CD1c-positive myeloid dendritic cell (primary cell): Measurements from ENCODE around the gene KRT3.
A peak's percentile ranks its signal among the peaks of the same experiment; 100 is the strongest.
"Not testable (repeated sequence)": the region's sequence is repeated elsewhere in the genome, so short reads cannot be mapped to it uniquely, and the experiment has no call there.

ENCODE experiments used
- DNase-seq: peaks from one replicate; pipeline ENCODE4 v3.0.0-alpha.2; 2016; ENCODE audit errors: extremely low spot score

Gene KRT3

DNA sequence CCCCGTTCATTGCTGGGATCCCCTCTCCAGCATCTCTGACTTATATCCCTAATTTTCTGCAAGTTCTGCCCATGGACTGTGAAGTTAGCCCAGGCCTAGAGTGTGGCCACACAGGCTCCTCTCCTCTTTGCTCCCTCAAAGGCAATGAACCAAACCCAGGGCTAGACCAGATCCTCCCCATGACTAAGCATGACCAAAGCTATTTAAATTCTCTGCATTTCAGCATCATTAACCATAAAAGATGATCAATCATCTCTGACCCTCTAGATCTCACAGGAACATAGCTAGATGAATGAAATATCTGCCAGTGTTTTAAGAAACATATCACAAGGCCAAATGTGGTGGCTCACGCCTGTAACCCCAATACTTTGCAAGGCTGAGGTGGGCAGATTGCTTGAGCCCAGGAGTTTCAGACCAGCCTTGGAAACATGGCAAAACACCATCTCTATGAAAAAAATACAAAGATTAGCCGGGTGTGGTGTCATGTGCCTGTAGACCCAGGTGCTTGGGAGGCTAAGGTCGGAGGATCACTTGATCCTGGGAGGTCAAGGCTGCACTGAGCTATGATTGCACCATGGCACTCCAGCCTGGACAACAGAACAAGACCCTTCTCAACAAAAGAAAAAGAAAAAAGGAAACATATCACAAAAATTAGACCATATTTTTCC is 2.2 kb upstream of the KRT3 start:
- no peak for DNase-seq

DNA sequence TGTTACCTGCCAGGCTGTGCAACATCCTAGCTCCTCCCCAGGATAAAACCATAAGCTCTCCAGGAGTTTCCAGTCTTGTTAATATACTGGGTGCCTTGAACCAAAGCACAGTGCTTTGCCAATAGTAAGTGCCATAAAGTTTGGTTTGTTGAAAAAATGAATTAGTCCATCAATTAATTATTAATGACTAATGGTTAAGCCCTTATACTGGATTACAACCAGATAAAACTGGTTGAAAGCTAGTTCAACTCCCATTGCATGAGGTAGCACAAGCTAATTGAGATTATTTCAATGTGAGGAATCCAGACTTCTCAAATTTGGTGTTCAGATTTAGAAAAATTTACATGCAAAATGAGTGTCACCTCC is 1.6 kb upstream of the KRT3 start:
- no peak for DNase-seq

DNA sequence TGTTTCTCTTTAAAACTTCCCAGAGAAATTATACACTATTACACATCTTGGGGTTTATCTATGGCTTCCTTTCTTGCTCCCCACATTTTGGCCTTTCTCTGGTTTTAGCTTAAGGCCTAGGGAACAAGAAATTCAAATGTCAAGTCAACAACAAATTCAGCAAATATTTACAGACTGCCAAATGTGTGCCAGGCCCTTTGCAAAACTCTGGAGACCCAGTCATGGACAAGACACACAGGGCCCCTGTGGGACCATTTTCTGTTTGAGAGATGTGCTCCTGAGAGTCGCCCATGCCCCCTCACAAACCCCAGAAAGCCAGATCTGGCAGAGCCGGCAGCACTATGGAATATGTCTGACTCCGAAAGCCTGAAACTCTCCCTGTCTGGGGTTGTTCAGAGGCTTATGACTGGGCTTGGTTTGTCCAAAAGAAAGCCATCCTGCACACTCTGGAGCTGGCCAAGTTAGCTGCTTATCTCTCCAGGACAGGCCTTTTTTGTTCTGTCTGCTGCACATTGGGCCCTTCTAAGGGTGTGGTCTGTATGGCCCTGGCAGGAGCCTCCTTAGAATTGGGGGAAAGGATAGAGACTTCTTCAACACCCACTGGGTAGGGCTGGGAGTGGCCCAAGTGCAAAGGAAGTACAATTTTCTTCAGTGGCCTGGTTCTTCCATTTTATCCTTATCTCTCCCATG is 1.1 kb upstream of the KRT3 start:
- DNase-seq = no peak

DNA sequence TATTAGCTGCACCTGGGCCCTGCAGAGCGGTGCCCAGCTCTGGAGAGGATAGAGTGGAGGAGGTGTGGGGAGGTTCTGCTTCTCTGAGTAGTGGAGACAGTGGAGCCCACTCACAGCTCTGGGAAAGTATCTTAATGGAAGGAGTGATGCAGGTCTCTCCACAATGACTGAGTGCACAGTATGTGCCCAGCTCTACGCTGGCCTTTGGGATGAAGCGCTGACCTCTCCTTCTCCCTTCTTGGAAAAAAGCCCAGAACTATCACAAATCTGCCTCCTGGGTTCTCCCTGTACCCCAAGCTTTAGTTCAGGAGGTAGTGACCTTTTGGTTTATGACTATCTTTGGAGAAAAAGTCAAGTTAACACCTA is 495 bp upstream of the KRT3 start:
- DNase-seq = no peak

- DNase-seq = not testable (repeated sequence)
Measured at GRCh38 chr12:52795332-52795674, 614 bp downstream of the KRT3 start.

- DNase-seq = peak; percentile 35
Measured at GRCh38 chr12:52794479-52795331, 1.2 kb downstream of the KRT3 start.

DNA sequence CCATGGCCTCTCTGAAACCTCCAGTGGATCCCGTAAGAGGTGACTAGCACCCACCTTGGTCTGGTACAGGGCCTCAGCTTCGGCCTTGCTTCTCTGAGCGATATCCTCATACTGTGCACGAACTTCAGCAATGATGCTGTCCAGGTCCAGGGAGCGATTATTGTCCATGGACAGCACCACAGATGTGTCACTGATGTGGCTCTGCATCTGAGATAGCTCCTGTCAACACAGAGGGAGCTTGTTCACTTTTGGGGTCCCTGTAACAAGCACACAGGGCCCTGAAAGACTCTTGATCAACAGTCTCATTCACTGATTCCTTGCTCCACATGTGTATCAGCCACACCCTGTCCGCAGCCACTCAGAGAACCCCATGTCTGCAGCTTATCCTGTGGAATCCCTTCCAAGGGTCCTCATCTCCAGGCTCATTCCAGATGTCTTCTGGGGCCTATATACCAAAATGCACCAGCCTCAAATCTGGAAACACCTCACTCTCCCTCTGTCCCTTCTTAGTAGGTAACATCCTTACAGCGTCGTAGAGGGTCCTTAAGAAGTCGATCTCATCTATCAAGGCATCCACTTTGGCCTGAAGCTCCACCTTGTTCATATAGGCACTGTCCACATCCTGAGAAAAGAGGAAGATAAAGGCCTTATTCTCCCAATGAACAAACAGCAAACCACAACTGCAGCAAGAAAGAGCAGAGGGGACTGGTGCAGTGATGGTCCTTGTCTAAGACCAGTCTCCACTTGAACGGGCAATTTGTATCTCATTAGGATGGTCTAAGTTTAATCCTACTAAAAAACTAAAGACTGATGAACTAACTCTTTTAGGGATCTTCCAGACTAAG is 3.5 kb downstream of the KRT3 start:
- DNase-seq = no peak

GRCh38 chr12:52791271-52792184 is 4.4 kb downstream of the KRT3 start:
- no peak for DNase-seq

DNA sequence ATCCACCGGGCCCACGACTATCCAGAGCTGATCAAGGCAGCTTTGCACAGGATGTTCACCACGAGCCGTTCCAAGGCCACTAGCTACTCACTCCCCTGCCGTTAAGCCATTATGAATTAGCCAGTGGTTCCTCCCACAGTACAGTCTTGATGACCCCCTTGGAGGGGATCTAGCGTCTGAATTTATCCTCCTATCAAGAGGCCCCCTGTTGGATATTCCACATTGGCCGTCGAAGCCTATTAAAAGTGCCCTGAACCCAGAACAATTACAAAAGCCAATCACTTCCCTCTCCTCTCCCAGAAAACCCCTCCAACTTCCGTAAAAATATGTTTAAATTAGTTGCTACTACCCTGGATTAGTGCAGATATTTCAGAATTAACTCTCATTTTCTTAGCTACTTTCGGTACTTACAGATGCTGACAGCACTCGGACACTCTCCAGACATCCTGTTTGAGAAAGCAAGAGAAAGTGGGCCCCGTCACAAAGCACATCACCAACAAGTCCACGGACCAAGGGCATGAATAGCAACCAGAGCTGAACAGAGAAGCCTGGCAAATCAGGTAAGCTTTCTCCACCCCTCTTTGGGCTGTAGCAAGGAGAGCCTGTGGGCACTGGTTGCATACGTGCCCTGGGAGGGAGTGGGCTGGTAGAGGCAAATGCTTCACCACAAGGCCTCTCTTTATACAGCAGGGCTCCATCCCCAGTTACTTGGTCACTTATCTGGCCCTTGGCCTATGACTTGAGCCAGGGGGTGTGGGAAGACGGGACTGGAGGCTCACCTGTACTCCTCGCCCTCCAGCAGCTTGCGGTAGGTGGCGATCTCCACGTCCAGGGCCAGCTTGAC is 5.3 kb downstream of the KRT3 start:
- DNase-seq = no peak

- DNase-seq = no peak
Measured at GRCh38 chr12:52789637-52790426, 6.1 kb downstream of the KRT3 start.

DNA sequence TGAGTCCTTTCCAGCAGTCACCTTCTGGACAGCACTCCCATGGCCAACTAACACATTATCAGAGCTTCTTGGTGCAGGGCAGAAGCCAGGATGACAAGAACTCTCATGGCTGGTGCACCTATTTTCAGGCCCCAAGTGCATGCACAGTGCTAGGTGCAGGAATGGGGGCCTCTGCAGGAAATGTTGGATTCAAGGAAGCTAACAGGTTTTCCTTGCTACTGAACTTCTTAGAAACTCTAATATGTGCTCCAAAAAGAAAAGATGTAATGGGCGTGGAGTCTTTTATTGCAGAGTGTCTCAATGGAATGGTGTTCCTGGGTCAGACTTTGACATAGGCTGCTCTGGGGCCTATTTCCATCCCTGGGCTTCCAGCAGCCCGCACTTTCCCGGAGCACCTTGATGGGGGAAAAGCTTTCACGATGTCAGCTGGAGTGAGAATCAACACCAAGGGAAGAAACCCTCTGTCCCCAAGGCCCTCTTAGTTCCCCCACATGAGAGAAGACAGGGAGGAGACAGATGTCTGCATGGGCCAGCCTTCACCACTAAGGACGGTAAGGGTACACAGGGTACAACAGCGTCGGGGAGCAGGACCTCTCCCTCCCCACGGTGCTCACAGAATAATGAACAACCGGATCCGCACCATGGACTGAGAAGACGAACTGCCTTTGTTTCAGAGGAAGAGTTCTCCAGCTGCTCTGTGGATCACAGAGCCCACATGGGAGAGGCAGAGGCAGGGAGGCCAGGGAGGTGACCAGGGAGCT is 6.9 kb downstream of the KRT3 start:
- DNase-seq = no peak

DNA sequence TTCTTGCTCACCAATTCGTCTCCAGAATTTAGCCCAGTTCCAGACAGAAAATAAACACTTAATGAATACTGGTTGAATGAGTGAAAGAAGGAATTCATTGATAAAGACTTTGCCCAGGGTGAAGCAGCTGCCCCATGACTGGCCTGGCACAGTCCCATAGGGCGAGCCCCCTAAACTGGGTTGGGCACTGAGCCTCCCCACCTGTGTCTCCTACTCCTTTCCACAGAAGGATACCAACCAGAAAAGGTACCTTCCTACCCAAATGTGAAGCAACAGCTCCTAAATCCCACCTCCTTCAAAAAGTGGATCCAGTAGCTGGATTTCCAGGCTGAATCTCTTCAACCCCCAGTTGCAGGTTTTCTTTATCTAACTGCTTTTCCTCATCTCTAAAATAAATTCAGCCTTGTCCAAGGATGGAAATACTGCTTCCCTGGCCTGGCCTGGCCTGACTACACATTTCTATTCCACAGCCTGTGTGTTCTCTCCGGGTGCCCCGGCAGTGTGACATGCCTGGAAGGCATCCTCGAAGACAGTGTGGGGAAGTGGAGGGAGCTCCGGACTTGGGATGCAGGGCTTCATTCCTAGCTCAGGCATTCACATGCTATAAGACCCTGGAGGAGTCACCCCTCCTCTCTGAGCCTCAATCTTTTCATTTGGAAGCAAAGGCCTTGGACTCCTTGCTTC is 7.6 kb downstream of the KRT3 start:
- DNase-seq = no peak

- peak; percentile 18 for DNase-seq
Measured at GRCh38 chr12:52787324-52788191, 8.4 kb downstream of the KRT3 start.

DNA sequence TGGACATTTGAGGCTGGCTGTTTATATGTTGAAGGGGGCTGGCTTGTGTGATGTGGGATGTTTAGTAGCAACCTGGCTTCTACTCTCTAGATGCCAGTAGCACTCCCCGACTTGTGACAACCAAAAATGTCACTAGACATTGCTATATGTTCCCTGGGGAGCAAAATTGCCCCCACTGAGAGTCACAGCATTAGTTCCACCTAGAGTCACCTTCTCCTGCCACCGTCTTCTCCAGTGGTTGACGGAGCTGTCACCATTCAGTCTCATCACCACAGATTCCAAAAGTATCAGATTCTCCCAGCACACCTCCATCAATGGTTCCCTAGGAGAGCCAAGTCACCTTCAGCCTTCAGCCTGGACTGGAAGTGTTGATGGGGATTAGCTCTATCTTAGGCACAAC is 11.0 kb downstream of the KRT3 start:
- no peak for DNase-seq

DNA sequence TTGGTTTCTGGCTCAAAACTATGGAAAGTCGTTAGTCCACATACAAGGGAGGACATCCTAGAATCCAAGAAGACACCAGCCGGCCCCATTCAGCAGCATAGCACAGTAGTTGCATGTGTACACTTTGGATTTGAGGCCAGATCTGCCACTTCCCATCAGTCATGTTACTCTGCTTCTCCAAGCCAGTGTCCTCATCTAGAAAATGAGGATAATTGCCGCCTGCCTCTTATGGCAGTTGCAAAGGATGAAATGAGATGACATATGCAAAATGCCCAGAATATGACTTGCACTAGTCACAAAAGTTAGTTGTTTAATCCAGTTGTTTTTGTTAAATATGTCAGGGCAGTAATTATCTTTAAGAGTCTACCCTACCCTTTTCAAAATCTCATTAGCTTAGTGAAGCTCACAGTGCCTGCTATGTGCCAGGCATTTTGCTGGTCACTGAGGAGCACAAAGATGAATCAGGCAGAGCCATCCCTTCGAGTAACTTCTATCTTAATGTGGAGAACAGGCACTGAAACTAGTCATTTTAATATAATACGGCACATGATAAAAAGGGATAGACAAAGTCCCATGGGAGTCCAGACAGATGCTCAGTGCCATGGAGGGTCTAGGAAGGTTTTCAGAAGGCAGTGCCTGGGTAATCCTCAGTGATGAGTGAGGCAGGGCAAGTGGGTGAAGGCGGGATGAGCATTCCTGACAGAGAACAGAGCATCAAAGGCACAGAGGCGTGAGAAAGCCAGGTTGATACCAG is 12.2 kb downstream of the KRT3 start:
- no peak for DNase-seq

DNA sequence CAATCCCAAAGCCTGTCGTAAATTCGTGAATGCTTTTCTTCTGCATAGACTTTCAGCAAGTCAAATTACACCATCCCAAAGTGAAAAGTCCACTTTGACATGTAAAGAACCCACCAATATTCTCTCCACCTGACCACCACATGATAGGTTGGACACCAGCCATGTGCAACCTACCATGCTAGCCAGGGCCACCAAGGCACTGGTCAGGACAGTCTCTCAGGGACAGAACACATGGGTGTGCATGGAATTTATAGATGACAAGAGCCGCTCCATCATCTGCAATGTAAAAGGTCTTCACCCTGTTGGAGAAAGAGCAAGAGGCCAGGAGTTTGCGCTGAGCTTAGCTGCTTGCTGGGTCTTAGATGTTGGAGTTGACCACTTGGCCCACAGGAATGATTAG is 13.4 kb downstream of the KRT3 start:
- no peak for DNase-seq
